ENCODE data around the gene AMT. TPM values are rescaled to one million over a fixed set of nuclear protein-coding genes. Genes with fewer than 3 reads are reported as not detected.

The AMT gene
- polyA plus RNA-seq (2011; rRNA removed) (1.4 and 3.4 TPM in 2 replicates), polyA plus RNA-seq (2017; fragmentation: RNase III; extraction: RNeasy Plus Mini Kit Qiagen cat#74134 plus additional on column Dnase treatment) (0.49 to 0.83 TPM (median 0.70 TPM) in 3 replicates), polyA minus RNA-seq (2011; rRNA and poly(A)+ RNA removed) (0.91 TPM in 1 of 2 replicates, not detected in the other)
- polyA plus RNA-seq (2012; cell fraction: cytosol; rRNA removed): 0.49 and 0.57 TPM in 2 replicates
- polyA plus RNA-seq (2012; cell fraction: nucleus; rRNA removed): 6.7 and 10.3 TPM in 2 replicates

DNA sequence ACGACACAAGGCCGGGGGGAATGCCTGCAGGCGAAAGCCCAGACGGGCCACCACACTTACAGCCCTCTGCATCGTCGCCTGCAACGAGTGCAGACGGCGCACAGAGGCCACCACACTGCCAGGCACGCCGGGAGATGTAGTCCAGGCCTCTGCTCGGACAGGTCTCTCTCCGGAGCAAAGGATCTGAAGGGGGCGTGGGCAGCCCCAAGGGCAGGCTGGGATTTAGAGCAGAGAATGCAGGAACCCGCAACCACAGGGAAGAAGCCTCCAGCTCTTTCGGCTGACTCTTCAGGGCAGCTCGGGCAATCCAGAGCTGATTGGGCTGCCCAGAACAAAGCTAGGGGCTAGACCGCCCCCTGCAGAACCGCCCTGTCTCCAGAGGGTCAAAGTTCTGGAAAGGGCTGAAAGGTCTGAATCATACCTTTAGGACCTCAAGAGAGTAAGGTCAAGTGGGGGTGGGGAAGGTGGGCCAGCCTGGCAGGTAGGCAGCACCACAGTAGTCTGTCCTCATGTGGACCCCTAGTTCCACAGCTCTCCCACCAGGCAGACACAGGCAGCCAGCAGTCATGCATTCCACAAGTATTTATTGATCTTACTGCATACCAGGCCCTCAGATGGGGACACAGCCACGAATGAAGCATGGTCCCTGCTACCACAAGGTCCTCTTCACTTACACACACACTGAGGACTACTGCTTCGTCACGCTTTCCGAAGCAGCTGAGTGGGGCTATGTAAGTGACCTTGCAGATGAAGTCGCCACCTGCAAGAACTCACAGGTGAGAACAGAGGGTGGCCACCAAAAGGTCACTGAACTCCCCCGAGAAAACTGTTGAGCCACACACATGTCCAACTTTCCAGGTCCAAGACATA is at the start of gene AMT:
Gene AMT (minus strand): TSS at position 95 of the 870 bp plus-strand sequence. CDS start 23 bp downstream, at position 72.
- FAIRE-seq: no peak

GRCh38 chr3:49470714-49471420 is 48.6 kb upstream of the AMT start:
- ATAC-seq (peak; percentile 51 to 65), FAIRE-seq (no peak), DNase-seq (ENCODE audit: low read depth in 1 of 2, low spot score in 1 of 2) (no peak)
- TF ChIP-seq POLR2A (IDR thresholded peaks at IDR 0.05; ENCODE audit: low read length): no peak
- 0 out of 2 replicates have a peak, but pooled peaks have one; percentile 14 for TF ChIP-seq E2F6 (IDR thresholded peaks at IDR 0.05; ENCODE audit: borderline replicate concordance, low read depth)
- peak overlapping the region; percentile 99 for H3K4me2 ChIP-seq
- ChIA-PET POLR2A (interaction anchor here (0.8 to 2.5 kb wide), 5 partner anchors 8 to 69 kb away, joined by 3 to 23 read pairs (median 6); no protein-coding TSS in a partner anchor), CTCF (interaction anchor here (0.8 kb wide), 2 partner anchors 186 to 300 kb away, joined by 3 read pairs; partner anchors contain the start of gene KLHDC8B)
- no peaks in the 10 kb centered on the region for H3K9me3 ChIP-seq
- peak overlapping the region; percentile 89 for H3K4me3 ChIP-seq
- peaks cover 25% of the 10 kb centered on the region for H3K4me1 ChIP-seq
- peak overlapping the region; percentile 85 to 97 for H3K27ac ChIP-seq
- 7% methylated on average over 15 of the region's 23 CpGs for WGBS (ENCODE audit: missing lambda C conversion rate)

More for the DNA sequence above, at the start of gene AMT:
- ChIA-PET POLR2A (no interaction called here), CTCF (interaction anchor here (1.3 kb wide), 1 partner anchor 10 kb away, joined by 3 read pairs; no protein-coding TSS in a partner anchor)
- TF ChIP-seq GATA3 (IDR thresholded peaks at IDR 0.05; ENCODE audit: borderline replicate concordance) (no peak), FOSL2 (IDR thresholded peaks at IDR 0.05) (no peak), FOSL2 (CRISPR knock-in tag; IDR thresholded peaks at IDR 0.05) (no peak), NPAS2 (CRISPR knock-in tag; IDR thresholded peaks at IDR 0.05; ENCODE audit: borderline replicate concordance) (no peak), ZNF302 (CRISPR knock-in tag; IDR thresholded peaks at IDR 0.05) (no peak), HEYL (CRISPR knock-in tag; IDR thresholded peaks at IDR 0.05) (no peak), CBX8 (IDR thresholded peaks at IDR 0.05) (no peak), E2F6 (IDR thresholded peaks at IDR 0.05; ENCODE audit: borderline replicate concordance, low read depth) (no peak), PHF8 (IDR thresholded peaks at IDR 0.05; ENCODE audit: borderline replicate concordance, low read depth) (no peak), FOSB (CRISPR knock-in tag; IDR thresholded peaks at IDR 0.05) (no peak), EP300 (IDR thresholded peaks at IDR 0.05) (no peak), BCL3 (IDR thresholded peaks at IDR 0.05) (no peak), CEBPB (IDR thresholded peaks at IDR 0.05) (no peak), EHF (CRISPR knock-in tag; IDR thresholded peaks at IDR 0.05) (no peak), ZFP36 (IDR thresholded peaks at IDR 0.05; ENCODE audit: borderline replicate concordance, partially characterized antibody) (no peak)
- WGBS (ENCODE audit: missing lambda C conversion rate): 92% methylated on average over 24 of the region's 25 CpGs
- ATAC-seq (no peak), DNase-seq (ENCODE audit: low read depth in 1 of 2, low spot score in 1 of 2) (no peak)
- H3K4me3 ChIP-seq: no peak within 1 kb of the TSS
- H3K9me3 ChIP-seq: no peaks in the 10 kb centered on the region
- peaks cover 35% of the 10 kb centered on the region for H3K4me1 ChIP-seq
- peak within 1 kb of the TSS; percentile 47; the same call in 2 of the 3 replicates for H3K4me2 ChIP-seq
- H3K27ac ChIP-seq: peak within 1 kb of the TSS; percentile 73 to 82

Data from A549 (cell line).